MG63 (cell line): Measurements from ENCODE around the gene ENPP7. TPM values are rescaled to one million over a fixed set of nuclear protein-coding genes. Genes with fewer than 3 reads are reported as not detected.

Source experiments
- DNase-seq: peaks from one replicate; pipeline ENCODE4 v3.0.0-alpha.2; 2020
- H3K27me3 ChIP-seq: fragments of 250-450 bp; sonication (Bioruptor Pico); 2 replicates; pipeline ENCODE4 v1.5.1; 2020; ENCODE audit warnings: mild to moderate bottlenecking, moderate library complexity
- H3K36me3 ChIP-seq: fragments of 250-450 bp; sonication (Bioruptor Pico); 2 replicates; pipeline ENCODE4 v1.5.1; 2020; ENCODE audit warnings: mild to moderate bottlenecking, moderate library complexity
- H3K4me3 ChIP-seq: fragments of 250-450 bp; sonication (Bioruptor Pico); 2 replicates; pipeline ENCODE4 v1.5.1; 2020; ENCODE audit warnings: mild to moderate bottlenecking, moderate library complexity
- H3K9me3 ChIP-seq: fragments of 250-450 bp; sonication (Bioruptor Pico); 2 replicates; pipeline ENCODE4 v1.5.1; 2020; ENCODE audit warnings: mild to moderate bottlenecking, moderate library complexity
- total RNA-seq: library from RNA; depleted of rRNA; stranded (reverse); fragments of >200 nt; shearing (Covaris generic); gene quantifications from 2 replicates; pipeline ENCODE4 v1.2.3, GENCODE V29; 2014; ENCODE audit warnings: low replicate concordance

Gene ENPP7
- total RNA-seq, 1 experiment from 2014 or later = not detected

DNA sequence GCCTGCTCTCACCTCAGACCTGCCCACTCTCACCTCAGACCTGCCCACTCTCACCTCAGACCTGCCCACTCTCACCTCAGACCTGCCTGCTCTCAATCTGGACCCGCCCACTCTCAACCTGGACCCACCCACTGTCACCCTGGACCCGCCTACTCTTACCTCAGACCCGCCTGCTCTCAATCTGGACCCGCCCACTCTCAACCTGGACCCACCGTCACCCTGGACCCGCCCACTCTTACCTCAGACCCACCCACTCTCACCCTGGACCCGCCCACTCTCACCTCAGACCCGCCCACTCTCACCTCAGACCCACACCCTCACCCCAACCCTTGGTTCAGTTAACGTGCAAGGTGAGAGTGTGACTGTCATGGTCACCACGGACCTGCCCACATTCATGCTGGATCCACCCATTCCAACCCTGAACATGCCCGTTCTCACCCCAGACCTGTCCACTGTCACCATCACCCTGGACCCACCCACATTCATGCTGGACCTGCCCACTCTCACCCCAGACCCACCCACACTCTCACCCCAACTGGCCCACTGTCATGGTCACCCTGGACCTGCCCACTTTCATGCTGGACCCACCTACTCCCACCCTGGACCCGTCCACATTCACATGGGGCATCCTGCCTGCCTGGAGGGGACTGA, 31.2 kb upstream of the ENPP7 start:
- no peak overlapping the region for H3K4me3 ChIP-seq
- no peaks in the 10 kb centered on the region for H3K9me3 ChIP-seq
- peaks cover 7% of the 10 kb centered on the region; the same call in 1 of the 2 replicates for H3K27me3 ChIP-seq
- no peaks in the 10 kb centered on the region for H3K36me3 ChIP-seq
- no peak for DNase-seq

DNA sequence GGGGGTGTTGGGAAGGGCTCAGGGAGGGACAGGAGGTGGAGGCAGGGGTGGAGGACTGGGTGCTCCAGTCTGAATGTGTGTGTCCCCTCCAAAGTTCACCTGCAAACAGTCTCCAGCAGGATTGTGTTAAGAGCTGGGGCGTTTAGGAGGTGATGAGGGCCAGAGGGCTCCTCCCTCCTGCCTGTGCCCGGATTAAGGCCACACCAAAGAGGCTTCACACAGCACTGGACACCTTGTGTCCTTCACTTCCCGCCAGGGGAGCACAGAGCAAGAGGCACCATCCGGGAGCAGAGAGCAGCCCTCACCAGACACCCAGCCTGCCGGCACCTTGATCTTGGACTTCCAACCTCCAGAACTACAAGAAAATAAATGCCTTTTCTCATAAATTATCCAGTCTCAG, 30.2 kb upstream of the ENPP7 start:
- H3K4me3 ChIP-seq = no peak overlapping the region
- H3K9me3 ChIP-seq = no peaks in the 10 kb centered on the region
- DNase-seq = no peak
- peaks cover 7% of the 10 kb centered on the region; the same call in 1 of the 2 replicates for H3K27me3 ChIP-seq
- no peaks in the 10 kb centered on the region for H3K36me3 ChIP-seq

DNA sequence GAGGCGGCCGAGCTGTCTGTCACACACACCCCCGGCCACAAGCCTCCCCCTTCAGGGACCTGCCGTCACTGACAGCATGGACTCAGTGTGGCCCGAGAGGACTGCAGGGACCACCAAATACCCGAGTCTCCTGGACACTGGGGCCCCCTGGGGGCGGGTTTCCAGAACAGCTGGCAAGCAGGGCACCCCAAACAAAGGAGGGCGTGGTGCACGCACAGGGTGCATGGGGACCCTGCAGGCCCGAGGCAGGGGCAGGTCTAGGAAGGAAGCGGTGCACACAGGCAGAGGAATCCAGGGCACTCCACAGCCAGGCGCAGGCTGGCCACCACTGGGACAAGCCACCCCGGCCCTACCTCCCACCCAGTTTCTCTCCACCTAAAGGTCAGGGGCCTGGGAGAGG, 28.7 kb upstream of the ENPP7 start:
- peaks cover 7% of the 10 kb centered on the region; the same call in 1 of the 2 replicates for H3K27me3 ChIP-seq
- H3K4me3 ChIP-seq = no peak overlapping the region
- H3K36me3 ChIP-seq = no peaks in the 10 kb centered on the region
- DNase-seq = no peak
- H3K9me3 ChIP-seq = no peaks in the 10 kb centered on the region

DNA sequence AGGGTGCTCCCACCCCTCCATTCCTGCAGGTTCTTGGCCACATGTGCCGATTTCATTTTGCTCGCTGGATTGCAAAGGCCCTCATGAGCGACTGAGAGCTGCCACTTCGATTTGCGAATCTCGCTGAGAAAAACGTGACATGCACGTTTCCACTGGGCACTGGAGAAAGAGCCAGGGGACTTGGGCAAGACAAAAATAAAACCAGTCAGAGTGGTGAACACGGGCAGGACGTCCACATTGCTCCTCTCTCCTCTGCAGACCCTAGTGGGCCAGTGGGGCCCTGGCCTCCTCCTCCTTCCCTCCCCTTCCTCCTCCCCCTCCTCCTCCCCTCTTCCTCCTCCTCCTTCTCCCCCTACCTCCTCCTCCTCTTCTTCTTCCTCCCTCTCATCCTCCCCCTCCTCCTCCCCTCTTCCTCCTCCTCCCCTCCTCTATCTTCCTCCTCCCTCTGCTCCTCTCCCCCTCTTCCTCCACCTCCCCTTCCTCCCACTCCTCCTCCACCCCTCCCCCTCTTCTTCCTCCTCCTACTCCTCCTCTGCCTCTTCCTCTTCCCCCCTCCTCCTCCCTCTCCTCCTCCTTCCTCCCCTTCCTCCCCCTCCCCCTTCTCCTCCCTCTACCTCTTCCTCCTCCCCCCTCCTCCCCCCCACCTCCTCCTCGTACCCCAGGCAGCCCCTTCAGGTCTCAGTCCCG, 28.1 kb upstream of the ENPP7 start:
- peaks cover 7% of the 10 kb centered on the region; the same call in 1 of the 2 replicates for H3K27me3 ChIP-seq
- no peaks in the 10 kb centered on the region for H3K36me3 ChIP-seq
- no peak for DNase-seq
- H3K4me3 ChIP-seq = no peak overlapping the region
- H3K9me3 ChIP-seq = no peaks in the 10 kb centered on the region

DNA sequence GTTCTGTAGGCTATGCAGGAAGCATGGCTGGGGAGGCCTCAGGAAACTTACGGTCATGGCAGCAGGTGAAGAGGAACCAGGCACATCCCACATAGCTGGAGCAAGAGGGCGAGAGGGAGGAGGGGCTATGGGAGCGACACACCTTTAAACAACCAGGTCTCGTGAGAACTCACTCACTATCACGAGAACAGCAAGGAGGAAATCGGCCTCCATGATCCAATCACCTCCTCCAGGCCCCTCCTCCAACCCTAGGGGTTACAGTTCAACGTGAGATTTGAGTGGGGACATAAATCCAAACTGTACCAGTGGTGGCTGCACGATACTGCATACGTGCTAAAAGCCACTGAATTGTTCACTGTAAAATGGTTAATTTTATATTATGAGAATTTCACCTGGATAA, 26.1 kb upstream of the ENPP7 start:
- Histone ChIP-seq H3K4me3 (no peak overlapping the region), H3K9me3 (no peaks in the 10 kb centered on the region), H3K27me3 (peaks cover 7% of the 10 kb centered on the region; the same call in 1 of the 2 replicates), H3K36me3 (no peaks in the 10 kb centered on the region)
- no peak for DNase-seq

DNA sequence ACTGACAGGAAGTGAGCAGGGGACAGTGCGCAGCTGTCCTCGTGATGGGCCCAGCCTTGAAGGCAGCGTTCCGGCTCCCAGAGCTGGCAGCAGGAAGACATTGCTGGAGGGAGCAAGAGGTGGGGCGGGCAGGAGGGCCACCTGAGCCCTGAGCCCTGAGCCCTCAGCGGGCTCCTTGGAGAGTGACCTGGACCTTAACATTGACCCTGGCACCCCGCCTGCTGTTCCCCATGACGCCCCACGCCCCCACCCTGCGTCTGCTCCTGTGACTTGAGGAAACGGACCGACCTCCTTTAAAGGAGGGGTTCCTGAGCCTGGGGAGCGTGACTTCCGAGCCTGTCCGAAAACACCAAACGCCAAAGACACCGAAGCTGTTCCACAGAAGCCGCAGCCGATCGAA, 25.1 kb upstream of the ENPP7 start:
- Histone ChIP-seq H3K36me3 (no peaks in the 10 kb centered on the region), H3K4me3 (no peak overlapping the region), H3K27me3 (peaks cover 7% of the 10 kb centered on the region; the same call in 1 of the 2 replicates), H3K9me3 (no peaks in the 10 kb centered on the region)
- DNase-seq = no peak

DNA sequence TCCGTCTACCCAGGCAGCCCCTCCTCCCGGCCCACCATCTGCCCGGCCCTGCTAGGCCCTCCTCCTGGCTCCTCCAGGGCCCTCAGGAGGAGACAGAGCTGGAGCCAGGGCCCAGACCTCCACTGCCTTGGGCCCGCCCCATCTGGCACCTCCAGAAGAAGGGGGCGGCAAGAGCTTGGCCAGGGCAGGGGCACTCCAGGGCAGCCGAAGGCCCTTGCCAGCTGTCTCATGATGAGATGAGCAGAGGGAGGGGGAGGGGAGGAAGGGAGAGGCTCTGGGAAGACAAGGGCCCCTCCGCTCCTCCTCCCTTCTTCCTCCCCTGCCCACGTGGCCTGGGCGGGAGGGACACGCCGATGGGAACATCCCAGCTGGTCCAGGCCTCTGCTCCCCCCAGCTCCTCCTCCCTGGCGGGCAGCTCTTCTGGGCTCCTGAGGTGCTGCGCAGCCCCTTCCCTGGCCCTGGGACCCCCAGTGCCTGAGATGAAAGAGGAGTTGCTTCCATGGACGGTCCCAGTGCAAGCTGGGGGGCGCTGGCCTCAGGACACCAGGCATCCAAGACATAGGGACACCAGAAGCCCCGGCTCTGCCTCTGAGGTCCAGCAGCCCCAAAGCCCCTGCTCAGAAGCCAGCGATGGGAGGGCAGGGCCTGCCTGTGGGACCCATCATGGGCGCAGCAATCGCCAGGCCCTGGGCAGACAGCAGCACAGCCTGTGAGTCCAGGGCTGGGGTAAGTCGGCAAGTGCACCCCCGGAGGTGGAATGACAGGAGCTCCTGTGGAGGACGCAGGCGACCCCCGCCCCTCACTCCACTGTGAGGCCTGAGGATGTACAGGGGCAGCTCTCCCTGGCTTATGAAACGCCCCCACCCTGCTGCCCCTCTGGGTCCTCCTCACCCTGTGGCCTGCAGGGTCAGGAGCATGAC, 23.6 kb upstream of the ENPP7 start:
- Histone ChIP-seq H3K4me3 (no peak overlapping the region), H3K27me3 (peaks cover 7% of the 10 kb centered on the region; the same call in 1 of the 2 replicates), H3K9me3 (no peaks in the 10 kb centered on the region), H3K36me3 (no peaks in the 10 kb centered on the region)
- DNase-seq = peak; percentile 57

DNA sequence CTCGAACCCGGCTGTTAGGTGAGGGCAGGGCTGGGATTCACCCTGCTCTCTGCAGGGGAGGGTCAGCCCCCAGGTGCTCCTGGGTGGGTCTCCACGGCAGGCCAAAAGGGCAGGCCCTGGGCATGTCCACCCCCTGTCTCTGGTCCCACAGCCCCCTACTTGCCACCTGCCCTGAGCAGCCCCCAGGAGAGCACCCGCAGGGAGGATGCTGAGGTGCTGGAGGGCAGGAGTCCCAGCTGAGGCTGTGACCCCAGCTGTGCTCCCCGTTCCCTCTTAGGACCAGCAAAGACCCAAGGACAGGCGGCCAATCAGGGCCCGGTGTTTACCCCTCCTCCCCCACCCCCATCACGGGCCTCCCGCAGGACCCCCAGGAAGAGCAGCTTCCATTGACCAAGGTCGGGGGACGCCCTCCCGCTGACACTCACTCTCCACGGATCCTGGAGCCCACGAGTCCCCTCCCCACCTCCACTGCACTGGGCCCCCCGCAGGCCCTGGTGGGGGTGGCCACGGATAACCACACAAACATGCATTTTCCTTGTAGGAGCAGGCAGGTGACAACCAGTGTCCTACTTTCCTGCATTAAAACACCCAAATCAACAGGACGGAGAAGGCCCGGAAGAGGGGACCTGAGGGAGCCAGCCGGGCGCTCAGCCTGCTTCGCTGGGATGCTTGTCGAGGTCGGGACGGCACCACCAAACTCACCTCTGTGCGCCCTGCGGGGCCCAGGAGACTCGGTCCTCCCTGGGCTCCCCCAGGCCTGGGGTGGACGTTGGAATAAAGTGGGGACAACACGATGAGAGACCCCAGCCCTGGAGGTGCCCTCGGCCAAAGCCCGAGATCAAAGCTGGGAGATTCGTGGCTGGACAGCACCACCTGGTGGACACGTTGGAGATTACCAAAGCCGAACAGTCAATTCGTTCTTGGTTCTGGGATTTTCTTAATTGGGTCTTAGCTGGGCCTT, 22.5 kb upstream of the ENPP7 start:
- H3K27me3 ChIP-seq = peaks cover 6% of the 10 kb centered on the region; the same call in 1 of the 2 replicates
- H3K4me3 ChIP-seq = no peak overlapping the region
- DNase-seq = no peak
- no peaks in the 10 kb centered on the region for H3K36me3 ChIP-seq
- H3K9me3 ChIP-seq = no peaks in the 10 kb centered on the region

DNA sequence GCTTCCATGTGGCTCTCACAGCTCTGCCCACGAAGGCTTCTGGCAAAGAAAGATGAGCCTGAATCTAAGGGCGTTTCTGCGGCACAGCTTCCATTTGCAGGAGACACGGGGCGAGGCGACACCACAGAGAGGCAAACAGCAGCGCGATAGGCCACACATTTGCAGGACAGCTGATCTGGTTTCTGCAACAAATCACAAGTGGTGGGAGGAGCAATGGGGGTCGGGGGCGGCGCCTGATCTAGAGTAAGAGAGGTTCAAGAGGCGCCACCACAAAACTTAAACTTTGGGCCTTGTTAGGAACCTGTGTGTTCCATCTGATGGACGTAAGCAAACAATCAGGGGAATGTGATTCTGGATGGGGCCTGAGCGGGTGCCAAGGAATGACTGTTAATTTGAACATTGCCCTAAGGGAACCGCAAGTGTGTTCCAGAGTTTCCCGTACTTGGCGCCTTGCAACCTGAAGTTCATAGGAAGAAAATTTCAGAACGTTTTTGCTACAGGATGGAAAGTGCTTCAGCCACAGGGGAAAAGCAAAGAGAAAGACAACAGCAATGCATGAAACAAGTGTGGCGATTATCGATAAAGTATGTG, 18.9 kb upstream of the ENPP7 start:
- Histone ChIP-seq H3K4me3 (no peak overlapping the region), H3K27me3 (0 out of 2 replicates have a peak, but pooled peaks cover 2% of the 10 kb centered on the region), H3K9me3 (no peaks in the 10 kb centered on the region), H3K36me3 (no peaks in the 10 kb centered on the region)
- no peak for DNase-seq

DNA sequence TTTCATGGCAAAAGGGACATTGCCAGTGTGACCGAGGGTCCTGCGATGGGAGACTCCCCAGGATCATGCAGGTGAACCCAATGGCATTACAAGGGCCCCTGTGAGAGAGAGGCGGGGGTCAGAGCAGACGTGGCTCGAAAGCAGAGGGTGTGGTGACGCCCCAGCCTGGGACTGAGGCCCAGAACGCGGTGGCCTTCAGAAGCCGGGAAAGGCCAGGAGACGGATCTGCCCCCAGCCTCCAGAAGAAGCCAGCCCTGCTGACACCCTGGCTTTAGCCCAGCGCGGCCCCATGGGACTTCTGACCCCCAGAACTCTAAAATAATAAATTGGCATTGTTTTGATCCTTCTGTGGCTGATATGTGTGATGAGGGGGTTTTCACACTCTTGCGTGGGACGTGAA, 17.4 kb upstream of the ENPP7 start:
- no peak overlapping the region for H3K4me3 ChIP-seq
- 0 out of 2 replicates have a peak, but pooled peaks cover 2% of the 10 kb centered on the region for H3K27me3 ChIP-seq
- no peaks in the 10 kb centered on the region for H3K36me3 ChIP-seq
- no peak for DNase-seq
- H3K9me3 ChIP-seq = no peaks in the 10 kb centered on the region

DNA sequence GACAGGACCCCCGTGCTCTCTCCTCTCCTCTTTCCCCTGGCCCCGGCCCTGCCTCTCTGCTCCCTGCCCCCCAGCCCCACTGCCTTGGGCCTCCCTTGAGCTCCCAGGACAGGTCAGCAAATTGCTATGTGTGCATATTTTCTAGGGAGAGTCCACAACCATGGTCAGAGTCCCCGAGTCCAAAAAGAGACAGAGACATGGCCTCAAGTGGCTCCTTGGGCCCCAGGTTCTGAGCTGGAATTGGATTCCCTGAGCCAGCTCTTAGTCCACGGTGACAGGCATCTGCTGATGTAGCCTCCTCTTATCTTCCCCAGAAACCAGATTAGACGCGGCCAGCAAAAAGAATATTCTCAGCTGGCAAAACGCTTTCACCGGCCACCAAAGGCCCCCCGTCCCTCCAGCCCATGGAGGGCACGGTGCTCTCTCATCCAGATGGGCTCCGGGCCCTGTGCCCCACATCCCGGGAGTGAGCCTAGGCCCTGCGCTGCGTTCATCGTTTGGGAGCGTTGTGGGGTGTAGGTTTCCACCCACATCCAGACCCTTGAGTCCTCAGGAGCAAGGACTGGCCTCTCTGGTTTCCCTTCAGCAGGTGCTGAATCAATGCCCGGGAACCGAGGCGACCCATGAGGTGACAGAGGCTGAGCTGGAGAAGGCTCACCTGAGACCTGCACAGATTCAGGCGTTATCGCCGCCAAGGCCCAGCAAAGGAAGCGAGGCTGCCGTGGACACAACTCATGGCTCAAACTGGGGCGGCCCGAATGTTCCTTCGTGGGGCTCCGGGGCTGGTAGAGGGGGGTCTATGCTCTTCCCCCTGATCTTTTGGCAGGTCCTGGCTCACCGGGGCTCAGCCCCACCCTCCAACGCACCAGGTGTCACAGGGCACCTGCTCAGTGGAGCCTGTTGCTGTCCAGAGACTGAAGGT, 16.3 kb upstream of the ENPP7 start:
- Histone ChIP-seq H3K27me3 (0 out of 2 replicates have a peak, but pooled peaks cover 2% of the 10 kb centered on the region), H3K9me3 (no peaks in the 10 kb centered on the region), H3K4me3 (no peak overlapping the region), H3K36me3 (no peaks in the 10 kb centered on the region)
- no peak for DNase-seq

DNA sequence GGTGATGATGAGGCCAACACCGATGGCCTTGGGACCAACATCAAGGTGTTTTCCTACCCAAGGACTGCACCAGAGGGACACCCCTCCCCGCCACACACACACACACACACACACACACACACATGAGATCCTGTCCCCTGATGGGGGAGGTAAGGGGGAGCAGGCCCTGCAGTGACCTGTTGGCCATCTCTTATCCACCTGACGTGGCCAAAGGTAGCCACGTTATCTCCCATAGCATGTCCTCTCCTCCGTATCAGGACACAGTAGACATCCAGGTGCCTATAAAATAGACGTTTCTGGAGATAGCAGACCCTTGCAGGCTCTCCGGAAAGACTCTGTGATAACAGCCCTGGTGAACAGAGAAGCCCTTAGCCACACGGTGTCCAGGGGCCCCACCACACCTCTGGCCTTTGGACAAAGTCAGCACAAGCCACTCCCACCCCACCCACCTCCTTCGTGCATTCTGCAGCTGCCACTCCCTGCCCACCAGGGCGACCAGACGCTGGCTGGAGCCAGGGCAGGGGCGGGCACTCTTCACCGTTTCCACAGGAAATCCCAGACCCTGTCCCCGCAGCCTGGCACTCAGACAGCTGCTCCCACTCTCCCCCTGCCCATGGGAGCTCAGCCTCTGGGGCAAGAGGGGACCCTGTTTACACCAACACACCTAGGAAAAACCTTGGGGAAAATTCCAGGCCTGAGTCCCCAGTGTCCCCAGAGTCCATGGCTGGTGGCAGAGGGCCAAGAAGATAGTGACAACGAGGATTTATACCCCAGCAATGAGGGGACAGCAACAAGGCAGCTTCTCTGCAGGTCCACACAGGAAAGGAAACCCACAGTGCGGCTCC, 15.4 kb upstream of the ENPP7 start:
- Histone ChIP-seq H3K4me3 (no peak overlapping the region), H3K9me3 (no peaks in the 10 kb centered on the region), H3K36me3 (no peaks in the 10 kb centered on the region), H3K27me3 (0 out of 2 replicates have a peak, but pooled peaks cover 2% of the 10 kb centered on the region)
- DNase-seq = no peak

DNA sequence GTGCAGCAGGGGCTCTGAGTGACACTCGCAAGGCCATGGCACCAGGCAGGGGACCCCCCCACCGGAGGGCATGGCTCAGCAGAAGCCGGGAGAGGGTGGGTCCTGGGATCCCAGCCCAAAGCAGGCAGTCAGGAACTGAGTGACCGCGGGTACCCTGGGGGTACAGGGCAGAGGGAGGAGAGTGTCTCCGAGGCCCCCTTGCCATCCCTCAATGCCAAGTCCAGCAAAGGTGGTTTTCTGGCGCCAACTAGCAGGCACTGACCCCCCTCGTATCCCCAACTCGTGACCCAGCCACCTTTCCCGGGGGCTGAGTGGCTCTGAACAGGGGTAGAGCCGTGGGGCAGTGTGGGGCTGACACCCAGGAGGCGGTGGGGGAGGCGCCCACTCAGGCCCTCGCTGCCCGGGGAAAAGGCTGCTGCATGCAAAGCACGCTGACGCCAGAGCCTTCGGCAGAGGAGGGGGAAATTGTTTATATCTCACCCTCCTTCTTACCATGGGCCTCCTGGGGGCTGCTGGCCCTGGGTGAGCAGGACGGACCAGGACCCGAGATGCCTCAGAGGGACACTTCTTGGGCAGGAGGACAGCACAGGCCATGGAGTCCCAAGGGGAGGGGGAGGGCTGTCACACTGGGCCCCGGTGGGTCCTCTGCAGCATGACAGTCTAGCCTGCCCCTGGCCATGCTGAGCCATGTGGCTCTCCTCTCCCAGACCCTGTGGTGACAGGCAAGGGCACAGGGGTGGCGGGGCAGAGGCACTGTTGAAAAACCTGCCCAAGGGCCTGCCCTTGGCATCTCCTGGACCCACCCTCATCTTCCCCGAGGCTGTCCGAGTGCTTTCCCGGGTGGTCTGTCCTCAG, 14.6 kb upstream of the ENPP7 start:
- Histone ChIP-seq H3K27me3 (0 out of 2 replicates have a peak, but pooled peaks cover 2% of the 10 kb centered on the region), H3K9me3 (no peaks in the 10 kb centered on the region), H3K4me3 (no peak overlapping the region), H3K36me3 (no peaks in the 10 kb centered on the region)
- no peak for DNase-seq
